Esophagus mucosa (tissue), 1 donor: Measurements from ENCODE around the gene CPEB4. TPM values are rescaled to one million over a fixed set of nuclear protein-coding genes. Genes with fewer than 3 reads are reported as not detected.

Experiments used
- ATAC-seq: fragments of 200-7000 bp; cut with Tn5 transposase; one replicate; pipeline ENCODE4 v1.9.1; 2020
- total RNA-seq: library from RNA; stranded (reverse); gene quantifications from one replicate; pipeline ENCODE4 v1.2.4, GENCODE V29; 2023
- donor health status: DM: yes; HTN: yes; CAD: no.

The CPEB4 gene
- total RNA-seq, 1 donor from 2014 or later, result 38.5 TPM

DNA sequence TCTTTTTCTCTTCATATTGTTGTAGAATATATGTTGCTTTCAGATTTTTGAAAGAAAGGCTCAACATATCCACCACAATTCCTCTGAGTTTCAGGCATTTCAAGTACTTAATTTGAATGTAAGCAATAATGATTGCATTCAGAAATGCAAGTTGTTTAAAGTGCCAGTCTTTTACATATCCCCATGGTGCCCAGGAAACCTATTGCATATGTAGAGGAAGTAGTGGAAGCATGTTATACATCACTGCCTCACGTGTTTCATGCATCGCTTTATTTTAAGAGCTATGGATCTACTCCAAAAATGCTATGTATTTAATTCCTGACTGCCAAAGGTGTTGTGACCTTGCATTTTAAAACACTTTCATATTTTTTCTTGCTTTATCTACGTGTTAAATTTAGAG lies 28.1 kb downstream of the CPEB4 start:
- ATAC-seq, result no peak

DNA sequence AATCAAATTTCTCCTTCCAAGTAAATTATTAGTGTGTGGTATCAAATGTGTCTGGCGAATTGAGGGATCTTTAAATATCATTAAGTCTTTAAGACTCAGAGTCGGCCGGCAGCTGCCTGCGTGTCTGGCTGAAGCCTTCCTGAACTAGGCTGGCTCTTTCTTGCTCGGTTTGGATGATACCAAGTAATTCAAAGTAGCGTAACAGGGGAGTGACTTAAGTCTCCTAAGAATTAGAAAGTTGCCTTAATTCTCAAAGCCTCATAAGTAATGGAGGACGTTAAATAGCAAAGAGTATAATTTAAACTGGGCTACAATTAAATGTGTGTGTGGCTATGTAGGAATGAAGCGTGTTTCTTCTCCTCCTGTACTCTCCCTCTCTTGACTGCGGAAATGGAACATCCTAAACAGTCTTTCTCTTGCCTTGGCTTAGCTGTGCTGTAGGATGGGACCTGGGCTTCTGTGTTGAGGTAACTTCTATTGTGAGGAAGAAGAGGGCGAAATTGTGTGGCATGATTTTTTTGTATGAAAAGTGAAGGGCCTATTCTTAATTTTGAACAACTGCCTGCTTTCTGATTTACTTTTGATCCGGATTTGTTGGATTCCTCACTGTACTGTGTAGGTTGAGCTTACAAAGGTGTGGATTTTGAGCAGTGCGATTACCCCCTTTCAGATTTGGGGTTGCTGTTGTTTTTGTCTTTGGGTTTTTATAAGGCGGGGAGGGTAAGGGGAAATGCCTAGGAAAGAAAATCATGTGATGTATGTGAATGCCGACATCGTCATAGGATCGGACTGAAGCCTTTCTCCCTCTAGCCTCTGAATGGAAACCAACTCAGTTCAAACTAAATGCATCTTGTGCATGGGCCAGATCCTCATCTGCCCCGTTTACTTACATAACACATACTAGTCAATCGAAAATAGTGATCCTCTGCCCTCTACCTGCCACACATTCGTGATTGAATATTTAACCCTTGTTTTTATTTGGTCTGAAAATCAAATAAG lies 29.9 kb downstream of the CPEB4 start:
- peak; percentile 82 for ATAC-seq

DNA sequence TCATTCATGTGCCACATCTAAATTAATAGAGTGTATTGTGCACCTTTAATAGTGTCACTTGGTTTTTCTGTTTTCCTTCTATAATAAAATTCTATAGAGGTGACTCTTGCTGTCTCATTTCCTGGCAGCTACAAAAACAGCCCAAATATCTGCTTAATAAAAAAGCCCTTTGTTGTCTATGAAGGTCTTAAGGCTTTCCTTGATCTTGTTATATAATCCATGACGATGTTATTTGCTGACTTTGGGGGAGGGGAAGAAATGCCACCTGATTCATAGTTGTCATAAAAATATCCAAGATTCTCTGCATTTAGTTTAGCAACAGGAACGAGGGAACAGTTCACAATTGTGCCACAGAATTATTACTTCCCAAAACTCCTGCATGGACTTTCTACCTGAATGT lies 31.3 kb downstream of the CPEB4 start:
- peak; percentile 23 for ATAC-seq

DNA sequence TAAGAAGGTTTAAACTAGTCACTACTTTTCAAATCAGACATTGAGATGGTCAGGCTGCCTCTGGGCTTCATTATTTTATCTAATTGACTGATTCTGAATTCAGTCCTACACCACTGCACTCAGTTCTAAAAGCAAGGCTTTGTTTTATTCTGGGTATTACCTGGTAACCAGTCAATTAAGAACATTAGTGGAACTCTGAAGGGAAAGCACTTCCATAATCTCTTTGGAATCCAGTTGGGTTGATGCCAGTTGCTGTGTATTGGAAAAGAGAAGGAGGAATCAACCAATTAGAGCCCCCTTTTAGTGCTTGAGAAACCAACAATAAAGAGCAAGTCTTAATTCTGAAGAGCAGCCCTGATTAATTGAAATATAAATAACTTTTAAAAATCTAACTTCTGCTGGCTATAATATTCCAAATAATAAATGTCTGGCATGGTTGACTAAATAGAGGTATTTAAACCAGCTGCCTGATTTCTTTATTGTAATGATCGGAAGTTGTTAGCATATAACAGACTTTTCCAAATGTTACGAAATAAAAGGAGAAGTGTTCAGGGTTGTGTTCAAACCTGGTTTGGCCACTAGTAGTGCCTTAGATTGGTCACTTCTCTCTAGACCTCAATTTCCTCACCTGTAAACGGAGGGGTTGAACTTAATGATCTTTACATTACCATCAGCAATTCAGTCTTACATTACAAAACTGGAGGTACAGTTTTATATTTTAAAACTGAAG lies 32.0 kb downstream of the CPEB4 start:
- no peak for ATAC-seq

DNA sequence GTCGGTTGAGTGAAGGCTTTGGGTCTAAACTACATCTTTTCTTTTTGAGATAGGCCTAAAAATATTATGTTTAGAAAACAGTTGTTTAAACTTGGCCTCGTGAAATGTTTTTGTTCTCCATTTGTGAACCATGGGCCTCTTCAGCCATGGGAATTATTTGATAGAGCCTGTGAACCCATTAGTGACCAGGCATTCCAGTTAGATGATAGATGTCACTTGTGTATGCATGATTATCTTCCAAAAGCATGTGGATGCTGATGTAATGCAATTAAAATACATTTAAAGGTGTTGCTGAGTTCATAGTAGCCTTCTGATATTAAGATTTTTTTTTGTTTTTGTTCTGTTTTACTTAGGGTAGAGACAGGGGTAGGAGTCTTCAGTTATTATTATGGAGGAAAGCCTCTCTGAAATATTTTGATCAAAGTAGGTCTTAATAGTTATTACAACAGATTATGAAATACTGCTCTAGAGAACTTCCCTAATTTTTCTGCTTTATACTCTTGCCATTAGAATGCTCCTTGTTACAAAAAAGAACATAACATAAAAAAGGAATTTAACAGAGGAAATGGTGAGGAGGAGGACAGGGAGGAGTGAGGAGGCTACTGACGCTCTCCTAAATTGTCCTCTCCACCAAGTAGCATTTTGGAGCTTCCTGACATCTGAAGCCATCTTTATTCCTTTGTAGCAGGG lies 32.9 kb downstream of the CPEB4 start:
- no peak for ATAC-seq

DNA sequence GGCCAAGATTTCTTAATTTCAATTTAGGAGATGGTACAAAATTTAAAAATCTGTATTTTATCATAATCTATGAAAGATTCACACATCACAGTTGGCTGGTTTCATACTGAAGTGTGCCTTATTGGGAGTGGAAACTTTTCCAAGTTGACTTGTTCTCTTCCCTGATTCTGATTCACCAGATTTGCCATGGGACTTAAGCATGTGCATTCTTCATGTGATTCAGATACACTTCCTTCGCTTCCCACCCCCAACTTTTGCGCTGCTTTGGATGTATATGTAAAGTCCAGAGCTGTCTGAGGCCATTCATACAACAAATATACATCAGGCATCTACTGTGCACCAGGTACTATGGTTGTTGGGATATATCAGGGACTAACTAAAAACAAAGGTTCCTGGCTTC lies 34.4 kb downstream of the CPEB4 start:
- no peak for ATAC-seq

DNA sequence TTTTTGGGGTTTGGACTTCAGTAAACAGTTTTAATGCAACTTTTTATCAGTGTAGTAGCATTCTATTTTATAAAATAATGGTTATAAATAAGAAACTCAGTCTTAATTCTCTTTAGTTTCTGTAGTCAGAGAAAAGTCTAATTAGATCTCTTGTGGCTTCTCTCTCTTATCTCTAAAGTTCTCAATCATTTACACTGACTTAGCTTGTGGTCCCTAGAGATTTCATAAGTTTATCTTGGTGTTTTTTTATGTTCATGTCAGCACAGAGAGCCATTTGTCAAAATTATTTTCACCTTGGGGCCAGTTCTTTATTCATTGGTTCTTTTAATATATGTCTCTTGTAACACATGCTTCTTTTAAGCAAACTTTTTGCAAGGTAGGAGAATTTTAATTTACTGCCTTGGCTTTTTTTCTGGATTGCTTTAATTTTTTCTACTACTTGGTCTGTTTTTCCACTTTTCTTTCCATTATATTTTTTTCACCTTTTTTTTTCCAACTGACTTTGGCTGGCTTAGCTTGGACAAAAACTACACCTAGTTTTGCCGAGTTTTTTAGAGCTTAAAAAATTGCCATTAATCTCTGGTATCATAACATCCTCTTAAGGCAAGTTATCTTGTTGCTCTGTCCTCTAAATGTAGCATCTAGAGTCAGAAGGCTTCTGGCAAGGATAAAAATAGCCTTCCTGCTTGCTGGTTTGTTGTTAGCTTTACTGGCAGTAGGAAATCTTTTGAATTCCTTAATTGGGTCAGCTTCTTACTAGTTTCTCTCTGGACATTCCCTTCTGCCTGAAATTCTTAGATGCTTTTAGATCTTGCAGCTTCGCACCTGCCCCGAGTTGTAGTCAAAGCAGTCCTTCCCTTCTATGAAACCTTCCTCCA lies 35.3 kb downstream of the CPEB4 start:
- ATAC-seq, result no peak

DNA sequence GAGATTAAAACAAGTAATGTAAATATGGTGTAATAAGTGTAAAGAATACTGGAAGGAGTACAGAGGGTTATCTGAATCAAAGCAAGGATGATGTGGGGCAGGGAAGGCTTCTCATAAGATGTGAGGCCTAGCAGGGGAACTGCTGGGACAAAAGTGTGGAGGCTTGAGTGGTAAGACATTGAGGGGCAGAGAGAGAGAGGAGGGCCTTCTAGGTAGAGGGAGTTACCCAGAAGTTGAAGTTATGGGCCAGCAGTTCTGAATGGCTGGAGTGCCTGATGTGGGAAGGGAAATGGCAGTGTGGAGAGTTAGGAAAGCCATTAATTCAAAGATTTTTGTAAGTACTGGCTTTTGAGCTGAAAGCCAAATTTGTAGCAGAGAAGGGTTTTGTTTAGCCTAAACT lies 36.8 kb downstream of the CPEB4 start:
- no peak for ATAC-seq

DNA sequence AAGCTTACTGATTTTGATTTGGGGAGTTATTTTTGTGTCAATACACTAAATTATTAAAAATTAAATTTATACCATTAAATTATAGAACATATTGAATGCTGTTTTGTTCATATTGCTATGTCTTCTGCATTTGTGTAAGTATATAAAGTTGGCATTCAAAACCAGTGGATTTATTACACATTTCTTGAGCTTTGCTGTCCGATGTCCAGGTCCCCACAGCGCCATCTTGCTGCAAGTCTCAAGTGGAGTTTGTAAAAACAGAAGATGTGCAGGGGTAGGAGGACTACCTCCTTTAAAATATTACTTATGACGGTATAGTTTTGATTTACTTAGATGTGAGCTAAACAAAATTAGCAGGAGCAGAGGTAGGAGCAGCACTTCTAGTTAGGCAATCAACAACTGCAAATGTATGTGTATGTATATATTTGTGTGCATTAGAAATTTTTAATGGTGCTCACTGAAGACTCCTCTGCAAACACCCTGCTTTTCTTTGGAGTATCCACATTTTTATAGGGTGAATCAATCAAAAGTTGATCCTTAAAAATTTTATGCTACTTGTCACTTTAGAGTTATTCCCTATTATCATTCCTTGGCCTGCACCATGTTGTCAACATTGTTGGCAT lies 37.4 kb downstream of the CPEB4 start:
- peak; percentile 35 for ATAC-seq

DNA sequence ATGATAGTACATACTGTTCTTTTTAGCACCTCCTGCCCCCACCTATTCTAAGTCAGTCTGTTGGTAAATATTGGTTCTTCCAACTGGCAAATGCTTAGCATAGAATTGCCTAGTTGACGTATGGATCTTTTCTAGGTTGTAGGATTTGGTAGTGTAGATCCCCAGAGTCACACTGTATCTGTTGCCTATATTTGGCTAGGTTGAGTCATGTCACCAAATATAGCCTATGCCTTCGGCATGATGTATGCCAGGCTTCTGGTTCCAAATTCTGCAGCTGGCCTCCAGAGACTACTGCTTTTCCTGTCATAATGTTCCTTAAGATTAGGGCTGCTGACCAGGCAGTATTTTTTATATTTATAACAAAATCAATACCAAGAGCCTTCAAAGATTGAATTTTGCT lies 38.2 kb downstream of the CPEB4 start:
- ATAC-seq, result peak; percentile 26

DNA sequence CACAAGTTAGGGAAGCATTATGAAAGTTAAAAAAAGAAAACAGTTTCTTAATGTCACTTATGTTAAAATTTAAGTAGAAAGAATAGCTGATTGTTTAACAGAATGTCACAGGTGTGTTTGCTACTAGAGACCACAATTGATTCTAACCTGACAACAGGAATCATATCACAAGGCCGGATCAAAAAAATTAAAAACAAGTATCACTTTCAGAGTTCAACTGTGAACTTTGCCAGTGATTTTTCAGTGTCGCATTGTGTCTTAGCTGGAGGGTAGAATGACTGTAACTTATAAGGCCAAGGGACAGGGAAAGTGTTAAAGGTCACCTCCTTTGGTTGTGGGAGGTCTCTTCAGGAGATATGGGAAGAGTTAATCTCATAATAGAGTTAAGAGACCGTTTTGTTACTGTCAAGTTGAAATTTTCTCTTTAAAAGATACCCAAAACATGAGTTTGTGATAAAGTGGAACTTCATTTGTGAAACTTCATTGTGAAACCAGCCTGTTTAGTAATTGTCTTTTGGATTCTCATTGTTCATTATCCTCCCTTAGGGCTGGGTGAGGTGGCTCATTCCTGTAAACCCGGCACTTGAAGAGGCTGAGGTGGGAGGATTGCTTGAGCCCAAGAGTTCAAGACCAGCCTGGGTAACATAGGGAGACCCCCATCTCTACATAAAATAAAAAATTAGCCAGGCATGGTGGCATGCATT lies 40.9 kb downstream of the CPEB4 start:
- ATAC-seq, result no peak

DNA sequence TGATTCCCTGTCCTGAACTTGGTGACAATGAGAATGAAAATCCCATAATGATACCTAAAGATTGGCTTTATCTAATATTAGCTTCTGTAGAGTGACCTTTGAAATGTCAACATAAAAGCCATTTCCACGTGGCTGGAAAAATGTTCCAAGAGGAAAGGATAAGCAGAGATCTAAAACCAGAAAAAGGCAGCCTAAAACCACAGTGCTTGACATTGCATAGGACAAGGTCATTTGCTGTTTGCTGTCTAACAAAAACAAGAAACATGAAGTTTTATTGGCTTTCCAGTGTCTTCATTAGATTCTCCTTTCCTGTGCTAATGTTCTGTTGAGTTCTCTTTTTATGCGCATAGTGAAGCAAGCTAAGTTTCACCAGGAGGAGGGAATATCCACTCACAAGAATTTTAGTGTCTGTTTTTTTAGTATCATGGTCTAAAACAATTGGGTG lies 44.6 kb downstream of the CPEB4 start:
- no peak for ATAC-seq

DNA sequence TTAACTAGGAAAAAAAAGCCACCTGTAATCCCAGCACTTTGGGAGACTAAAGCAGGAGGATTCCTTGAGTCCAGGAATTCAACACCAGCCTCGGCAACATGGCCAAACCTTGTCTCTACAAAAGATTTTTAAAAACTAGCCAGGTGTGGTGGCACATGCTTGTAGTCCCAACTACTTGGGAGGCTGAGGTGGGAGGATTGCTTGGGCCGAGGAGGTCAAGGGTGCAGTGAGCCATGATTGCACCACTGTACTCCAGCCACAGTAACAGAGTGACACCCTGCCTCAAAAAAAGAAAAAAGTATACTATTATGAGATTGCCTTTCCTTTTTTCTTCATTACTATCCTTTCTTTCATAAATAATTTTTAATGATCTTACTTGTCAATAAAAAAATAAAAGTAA lies 45.8 kb downstream of the CPEB4 start:
- no peak for ATAC-seq

DNA sequence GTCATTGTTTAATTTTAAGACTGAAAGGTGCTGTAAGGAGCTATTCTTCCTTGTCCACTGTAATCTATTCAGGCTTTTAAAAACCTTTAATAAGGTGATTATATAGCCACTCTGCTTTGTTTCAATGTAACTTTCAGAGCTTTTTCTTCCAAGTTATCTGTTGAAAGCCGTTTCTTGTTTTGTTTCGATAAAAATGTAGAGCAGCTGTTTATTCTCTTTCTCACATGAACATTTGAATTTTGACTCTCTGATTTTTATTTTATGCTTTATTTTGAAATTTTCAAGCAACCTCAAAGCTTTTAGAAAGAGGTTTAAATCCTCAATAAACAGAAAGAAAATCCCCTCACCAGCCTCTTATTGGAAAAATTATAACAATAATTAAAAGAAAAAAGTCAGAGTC lies 47.2 kb downstream of the CPEB4 start:
- ATAC-seq, result no peak

DNA sequence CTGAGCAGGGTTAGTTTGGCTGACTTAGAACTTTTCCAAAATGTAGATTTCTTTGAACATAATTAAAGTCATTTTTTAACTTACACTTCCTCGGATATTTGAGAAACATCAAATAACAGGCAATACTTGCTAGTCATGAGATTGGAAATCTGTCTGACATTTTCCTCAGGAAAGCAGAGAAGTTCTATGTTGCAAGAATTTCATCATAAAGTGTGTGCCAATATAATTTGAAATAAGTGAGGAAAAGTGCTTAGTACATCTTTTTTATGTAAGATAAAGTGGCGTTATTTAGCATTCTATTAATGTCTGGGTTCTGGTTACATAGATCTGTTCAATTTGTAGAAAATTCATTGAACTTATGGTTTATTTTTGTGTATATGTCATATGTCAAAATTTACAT lies 52.1 kb downstream of the CPEB4 start:
- no peak for ATAC-seq

DNA sequence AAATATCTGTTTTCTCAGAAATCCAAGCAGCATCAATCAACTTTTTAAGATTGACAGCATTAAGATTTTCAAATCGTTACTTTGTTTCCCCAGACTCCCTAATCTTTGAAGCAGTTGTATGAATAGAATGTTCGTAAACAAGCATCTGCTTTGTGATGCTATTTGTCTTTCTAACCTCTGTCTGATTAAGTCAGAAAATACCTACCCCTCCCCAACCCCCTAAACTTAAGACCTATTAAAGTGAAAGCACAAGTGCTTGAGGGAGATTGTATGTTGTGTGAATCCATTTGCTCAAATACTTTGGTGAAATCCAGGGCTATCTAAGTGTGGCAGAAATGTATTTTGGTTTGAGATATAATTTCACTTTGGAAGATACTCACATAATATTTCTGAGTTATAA lies 53.0 kb downstream of the CPEB4 start:
- ATAC-seq, result no peak

DNA sequence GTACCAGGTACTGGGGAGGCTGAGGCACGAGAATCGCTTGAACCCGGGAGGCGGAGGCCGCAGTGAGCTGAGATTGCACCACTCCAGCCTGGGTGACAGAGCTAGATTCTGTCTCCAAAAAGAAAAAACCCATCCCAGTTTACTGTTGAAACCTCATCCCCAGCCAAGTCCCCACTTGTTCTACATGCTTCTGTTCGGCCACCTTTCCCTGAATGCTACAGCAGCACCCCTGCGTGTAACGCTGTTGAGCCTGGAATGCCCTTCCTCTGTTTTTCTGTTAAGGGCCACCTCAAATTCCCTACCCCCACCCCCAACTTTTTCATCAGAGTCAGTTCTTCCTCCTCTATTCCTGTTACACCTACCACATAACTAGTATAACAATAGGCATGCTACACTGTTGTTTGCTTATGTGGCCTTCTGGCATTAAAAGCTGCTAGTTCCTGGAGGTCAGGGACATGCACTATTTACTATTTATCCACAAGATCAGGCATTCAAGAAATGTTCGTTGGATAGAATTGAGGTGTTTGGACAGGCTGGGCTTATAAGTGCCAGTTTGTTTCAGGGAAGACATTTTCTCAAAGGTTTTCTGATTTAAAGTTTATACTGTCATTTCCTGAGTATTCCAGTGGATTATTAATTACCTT lies 53.7 kb downstream of the CPEB4 start:
- ATAC-seq, result peak; percentile 20

DNA sequence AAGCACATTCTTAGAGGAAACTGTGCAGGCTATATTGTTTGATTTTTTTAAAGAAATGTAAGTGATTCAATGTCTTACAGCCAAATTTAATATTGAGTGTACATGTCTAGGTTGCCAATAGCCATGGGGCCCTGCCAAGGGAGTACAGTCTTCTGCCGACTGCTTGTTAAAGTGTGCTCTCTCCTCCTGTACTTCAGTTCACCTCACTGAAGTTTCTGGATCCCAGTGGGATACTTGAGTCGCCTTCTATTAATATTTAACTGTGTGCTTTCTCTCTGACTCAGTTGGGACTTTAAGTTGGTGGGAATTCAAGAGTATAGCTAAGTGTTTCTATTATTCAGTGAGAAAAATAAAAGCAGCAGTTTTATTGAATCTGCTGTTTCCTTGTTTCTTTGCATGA lies 56.4 kb downstream of the CPEB4 start:
- ATAC-seq, result no peak

DNA sequence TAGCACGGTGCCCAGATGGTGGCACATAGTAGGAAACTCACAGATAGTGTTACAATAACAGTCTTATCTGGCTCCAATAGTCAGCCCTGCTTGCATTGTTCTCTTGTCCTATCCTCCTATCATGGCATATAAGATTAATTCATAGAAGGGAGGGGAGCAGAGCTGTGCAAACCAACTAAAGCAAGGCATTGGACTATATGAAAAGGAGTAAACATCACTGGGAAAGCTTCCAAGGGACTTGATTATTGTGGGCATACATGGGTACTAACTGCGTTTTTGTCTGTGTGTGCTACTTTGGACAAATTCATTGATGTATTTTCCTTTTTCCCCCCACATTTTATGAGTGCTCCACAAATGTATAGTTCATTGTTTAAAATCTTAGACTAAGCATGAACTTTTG lies 57.0 kb downstream of the CPEB4 start:
- no peak for ATAC-seq

DNA sequence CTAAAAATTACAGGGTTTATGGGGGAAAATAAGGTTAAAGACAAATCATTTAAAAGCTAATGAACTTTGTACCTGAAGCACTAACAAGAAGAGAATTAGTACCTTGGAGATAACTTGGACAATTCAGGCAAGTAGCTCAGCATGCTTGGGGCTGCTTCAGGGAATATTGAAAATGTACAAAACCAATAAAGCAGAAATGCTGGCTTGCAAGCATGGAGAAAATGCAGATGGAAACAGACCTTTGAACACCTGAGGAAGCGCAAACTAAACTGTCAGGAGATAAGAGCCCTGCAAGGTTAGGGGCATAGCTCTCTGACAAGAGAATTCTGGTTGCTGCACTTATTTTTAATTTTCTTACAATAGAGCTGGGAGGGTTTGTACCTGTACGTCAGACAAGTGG lies 58.2 kb downstream of the CPEB4 start:
- no peak for ATAC-seq

DNA sequence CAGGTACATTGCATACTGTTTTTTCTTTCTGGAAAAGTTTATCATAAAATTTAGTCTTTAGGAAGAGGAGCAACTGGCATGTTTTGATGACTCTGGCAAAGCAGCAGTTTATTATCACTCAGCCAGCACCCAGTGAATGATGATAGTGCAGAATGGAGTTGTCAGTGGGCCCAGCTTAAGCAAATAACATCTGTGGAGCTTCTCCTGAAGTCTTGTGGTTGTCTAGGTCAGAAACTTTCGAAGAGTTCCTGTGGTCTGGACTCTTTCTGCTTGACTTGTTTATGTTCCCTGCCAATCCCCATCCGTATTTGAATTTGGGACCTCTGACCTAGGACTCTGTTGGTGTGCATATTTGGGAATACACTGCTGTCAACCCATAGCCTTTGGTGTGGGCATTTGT lies 62.7 kb downstream of the CPEB4 start:
- no peak for ATAC-seq
